Uterine smooth muscle cell (primary cell): ENCODE results near the gene MAPKAPK2. TPM values are rescaled to one million over a fixed set of nuclear protein-coding genes. Genes with fewer than 3 reads are reported as not detected.

Experiments used
- total RNA-seq: library from RNA; depleted of rRNA; stranded (reverse); fragments of >200 nt; gene quantifications from 2 replicates; pipeline ENCODE4 v1.2.3, GENCODE V29; 2014

Gene MAPKAPK2
- 30.2 and 30.4 TPM in 2 replicates for total RNA-seq

GRCh38 chr1:206684478-206685333 is at the start of gene MAPKAPK2:
Gene MAPKAPK2 (plus strand): TSS chr1:206684905. CDS start chr1:206685230, 325 bp downstream.

GRCh38 chr1:206635080-206635977 is 49.4 kb upstream of the MAPKAPK2 start, which contains the start of gene DYRK3:
Gene DYRK3 (plus strand): TSS chr1:206635536. CDS start chr1:206635704, 168 bp downstream.

GRCh38 chr1:206770531-206771337 is 86.0 kb downstream of the MAPKAPK2 start, which contains the start of gene IL19:
Gene IL19 (plus strand): TSS chr1:206770773. CDS start chr1:206836663, 65,890 bp downstream.

GRCh38 chr1:206772243-206772937 is 87.7 kb downstream of the MAPKAPK2 start, which contains the start of gene IL10:
Gene IL10 (minus strand): TSS chr1:206772494. CDS start chr1:206772435, 59 bp downstream.

Other genes starting within 250 kb of the MAPKAPK2 start
- gene IKBKE, start 214.4 kb upstream of the MAPKAPK2 start, total RNA-seq, result 11.4 and 14.3 TPM in 2 replicates
- 0.11 and 0.50 TPM in 2 replicates for gene RASSF5, start 177.4 kb upstream of the MAPKAPK2 start, total RNA-seq
- 47.9 and 51.2 TPM in 2 replicates for gene EIF2D, start 72.4 kb upstream of the MAPKAPK2 start, total RNA-seq
- 62.2 and 84.9 TPM in 2 replicates for gene DYRK3, start 49.4 kb upstream of the MAPKAPK2 start, total RNA-seq
- not detected in 2 replicates for gene IL19, start 85.9 kb downstream of the MAPKAPK2 start, total RNA-seq
- gene IL10, start 87.6 kb downstream of the MAPKAPK2 start, total RNA-seq, result not detected in 2 replicates
- gene IL20, start 180.7 kb downstream of the MAPKAPK2 start, total RNA-seq, result 0.12 TPM in 1 of 2 replicates, not detected in the other
- 2.9 and 3.1 TPM in 2 replicates for gene IL24, start 212.5 kb downstream of the MAPKAPK2 start, total RNA-seq
- 0.11 and 0.37 TPM in 2 replicates for gene FCMR, start 237.0 kb downstream of the MAPKAPK2 start, total RNA-seq